ENCODE results near the gene CNN2.
A peak's percentile ranks its signal among the peaks of the same experiment; 100 is the strongest.

The CNN2 gene

DNA sequence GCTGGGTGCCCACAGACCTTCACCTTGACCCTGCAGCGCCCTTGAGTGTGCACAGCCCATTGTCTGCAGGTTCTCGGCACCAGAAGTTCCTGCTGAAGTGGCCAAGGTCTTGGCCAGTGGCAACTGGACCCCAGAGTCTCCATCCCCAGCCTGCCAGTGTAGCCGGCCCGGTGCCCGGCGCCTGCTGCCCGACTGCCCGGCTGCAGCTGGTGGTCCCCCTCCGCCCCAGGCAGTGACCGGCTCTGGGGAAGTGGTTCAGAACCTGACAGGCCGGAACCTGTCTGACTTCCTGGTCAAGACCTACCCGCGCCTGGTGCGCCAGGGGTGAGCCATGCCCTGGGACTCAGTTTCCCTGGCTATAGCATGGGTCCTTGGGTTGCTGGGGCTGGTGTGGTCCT, 28.6 kb downstream of the CNN2 start:
- TF ChIP-seq, protein P1, sequence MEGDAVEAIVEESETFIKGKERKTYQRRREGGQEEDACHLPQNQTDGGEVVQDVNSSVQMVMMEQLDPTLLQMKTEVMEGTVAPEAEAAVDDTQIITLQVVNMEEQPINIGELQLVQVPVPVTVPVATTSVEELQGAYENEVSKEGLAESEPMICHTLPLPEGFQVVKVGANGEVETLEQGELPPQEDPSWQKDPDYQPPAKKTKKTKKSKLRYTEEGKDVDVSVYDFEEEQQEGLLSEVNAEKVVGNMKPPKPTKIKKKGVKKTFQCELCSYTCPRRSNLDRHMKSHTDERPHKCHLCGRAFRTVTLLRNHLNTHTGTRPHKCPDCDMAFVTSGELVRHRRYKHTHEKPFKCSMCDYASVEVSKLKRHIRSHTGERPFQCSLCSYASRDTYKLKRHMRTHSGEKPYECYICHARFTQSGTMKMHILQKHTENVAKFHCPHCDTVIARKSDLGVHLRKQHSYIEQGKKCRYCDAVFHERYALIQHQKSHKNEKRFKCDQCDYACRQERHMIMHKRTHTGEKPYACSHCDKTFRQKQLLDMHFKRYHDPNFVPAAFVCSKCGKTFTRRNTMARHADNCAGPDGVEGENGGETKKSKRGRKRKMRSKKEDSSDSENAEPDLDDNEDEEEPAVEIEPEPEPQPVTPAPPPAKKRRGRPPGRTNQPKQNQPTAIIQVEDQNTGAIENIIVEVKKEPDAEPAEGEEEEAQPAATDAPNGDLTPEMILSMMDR (IDR thresholded peaks at IDR 0.05; ENCODE audit: low read depth, low read length): no peak
- DNase-seq: no peak
- H3K27me3 ChIP-seq: no peaks in the 10 kb centered on the region
- no peaks in the 10 kb centered on the region for H3K36me3 ChIP-seq
- no peaks in the 10 kb centered on the region for H3K4me1 ChIP-seq
- H3K9me3 ChIP-seq: peaks cover 23% of the 10 kb centered on the region
- H3K4me3 ChIP-seq (ENCODE audit: low read depth, low read length): no peak overlapping the region

DNA sequence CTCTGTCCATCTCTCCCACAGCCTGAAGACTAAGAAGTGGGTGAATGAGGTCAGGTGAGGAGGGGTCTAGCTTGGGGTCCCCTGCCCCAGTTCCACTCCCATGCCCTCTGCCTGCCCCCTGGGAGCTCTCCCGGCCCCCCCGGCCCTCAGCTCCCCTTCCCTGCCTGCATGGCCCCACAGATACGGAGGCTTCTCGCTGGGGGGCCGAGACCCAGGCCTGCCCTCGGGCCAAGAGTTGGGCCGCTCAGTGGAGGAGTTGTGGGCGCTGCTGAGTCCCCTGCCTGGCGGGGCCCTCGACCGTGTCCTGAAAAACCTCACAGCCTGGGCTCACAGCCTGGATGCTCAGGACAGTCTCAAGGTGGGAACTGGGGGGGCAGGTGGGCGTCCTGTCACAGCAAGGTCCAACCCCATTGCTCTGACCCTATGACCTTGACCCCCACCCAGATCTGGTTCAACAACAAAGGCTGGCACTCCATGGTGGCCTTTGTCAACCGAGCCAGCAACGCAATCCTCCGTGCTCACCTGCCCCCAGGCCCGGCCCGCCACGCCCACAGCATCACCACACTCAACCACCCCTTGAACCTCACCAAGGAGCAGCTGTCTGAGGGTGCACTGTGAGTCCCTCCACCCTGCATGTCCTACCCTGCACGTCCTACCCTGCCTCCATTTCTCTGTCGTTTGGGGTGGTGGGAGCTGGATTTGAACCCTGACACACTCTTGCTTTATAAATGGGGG, 29.6 kb downstream of the CNN2 start:
- Histone ChIP-seq H3K36me3 (no peaks in the 10 kb centered on the region), H3K4me1 (no peaks in the 10 kb centered on the region), H3K27me3 (no peaks in the 10 kb centered on the region), H3K9me3 (peaks cover 27% of the 10 kb centered on the region), H3K4me3 (ENCODE audit: low read depth, low read length) (no peak overlapping the region)
- TF ChIP-seq, protein P1 (IDR thresholded peaks at IDR 0.05; ENCODE audit: low read depth, low read length): no peak
- DNase-seq: no peak

DNA sequence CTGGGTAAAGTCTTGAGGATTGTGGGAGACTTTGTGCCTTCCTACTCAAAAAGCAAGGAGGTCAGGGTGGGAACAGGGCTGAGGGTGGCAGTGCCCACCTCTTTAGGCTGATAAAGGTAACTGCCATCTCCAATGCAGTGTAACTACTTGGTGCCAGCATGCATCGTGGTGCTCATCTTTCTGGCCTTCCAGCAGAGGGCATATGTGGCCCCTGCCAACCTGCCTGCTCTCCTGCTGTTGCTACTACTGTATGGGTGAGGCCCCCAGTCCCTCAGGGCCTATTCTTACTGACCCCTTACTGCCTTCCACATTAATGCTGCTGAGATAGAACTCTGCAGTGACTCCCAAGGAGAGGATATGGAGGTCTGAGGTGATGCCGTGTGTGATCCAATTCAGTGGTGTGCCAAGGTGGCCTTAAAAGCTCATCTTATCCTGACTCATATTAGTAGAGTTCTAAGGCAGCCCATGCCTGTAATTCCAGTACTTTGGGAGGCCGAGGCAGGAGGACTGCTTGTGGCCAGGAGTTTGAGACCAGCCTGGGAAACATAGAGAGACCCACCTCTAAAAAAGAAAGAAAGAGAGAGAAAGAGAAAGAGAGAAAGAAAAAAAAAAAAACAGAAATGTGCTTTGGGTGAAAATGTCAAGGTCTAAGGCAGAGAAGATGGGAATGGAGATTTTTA, 30.9 kb downstream of the CNN2 start:
- H3K9me3 ChIP-seq: peaks cover 27% of the 10 kb centered on the region
- H3K36me3 ChIP-seq: no peaks in the 10 kb centered on the region
- no peaks in the 10 kb centered on the region for H3K27me3 ChIP-seq
- TF ChIP-seq, protein P1 (IDR thresholded peaks at IDR 0.05; ENCODE audit: low read depth, low read length): peak; percentile 16; the same call in 1 of the 2 replicates
- no peaks in the 10 kb centered on the region for H3K4me1 ChIP-seq
- DNase-seq: no peak
- H3K4me3 ChIP-seq (ENCODE audit: low read depth, low read length): no peak overlapping the region

DNA sequence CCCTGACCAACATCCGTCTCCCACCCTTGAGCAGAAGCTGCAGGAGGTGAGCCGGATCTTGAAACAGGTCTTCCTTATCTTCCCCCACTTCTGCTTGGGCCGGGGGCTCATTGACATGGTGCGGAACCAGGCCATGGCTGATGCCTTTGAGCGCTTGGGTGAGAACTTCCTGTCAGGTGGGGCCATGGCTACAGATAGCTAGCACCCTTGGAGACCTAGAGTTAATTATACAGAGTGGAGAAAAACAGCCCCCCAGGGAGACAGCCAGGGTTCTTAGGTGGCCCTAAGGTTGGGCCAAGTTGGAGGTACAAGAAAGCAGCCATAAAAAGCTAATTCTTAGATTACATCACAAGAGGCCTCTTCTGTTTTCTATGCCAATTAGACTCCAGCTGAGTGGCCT, 31.7 kb downstream of the CNN2 start:
- H3K27me3 ChIP-seq: no peaks in the 10 kb centered on the region
- TF ChIP-seq, protein P1 (IDR thresholded peaks at IDR 0.05; ENCODE audit: low read depth, low read length): no peak

DNA sequence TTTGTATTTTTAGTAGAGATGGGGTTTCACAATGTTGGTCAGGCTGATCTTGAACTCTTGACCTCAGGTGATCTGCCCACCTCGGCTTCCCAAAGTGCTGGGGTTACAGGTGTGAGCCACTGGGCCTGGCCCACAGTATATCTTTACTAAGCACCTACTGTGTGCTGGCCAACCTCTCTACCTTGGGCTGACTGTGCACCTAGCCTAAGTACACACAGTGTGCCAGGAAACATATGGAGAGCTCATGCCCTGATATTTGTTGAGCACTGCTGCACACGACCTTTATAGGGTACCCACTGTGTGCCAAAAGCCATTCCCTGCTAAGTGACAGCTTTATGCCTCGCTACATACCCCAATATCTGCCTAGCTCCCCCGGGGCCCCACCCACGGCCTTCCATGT, 34.3 kb downstream of the CNN2 start:
- no peak overlapping the region for H3K4me3 ChIP-seq (ENCODE audit: low read depth, low read length)
- no peak for DNase-seq
- H3K9me3 ChIP-seq: peaks cover 29% of the 10 kb centered on the region
- H3K36me3 ChIP-seq: no peaks in the 10 kb centered on the region
- H3K27me3 ChIP-seq: peaks cover 8% of the 10 kb centered on the region; the same call in 1 of the 2 replicates
- H3K4me1 ChIP-seq: no peaks in the 10 kb centered on the region
- TF ChIP-seq, protein P1 (IDR thresholded peaks at IDR 0.05; ENCODE audit: low read depth, low read length): no peak

More for the DNA sequence above, 31.7 kb downstream of the CNN2 start:
- H3K36me3 ChIP-seq: no peaks in the 10 kb centered on the region
- no peak overlapping the region for H3K4me3 ChIP-seq (ENCODE audit: low read depth, low read length)
- peaks cover 27% of the 10 kb centered on the region for H3K9me3 ChIP-seq
- DNase-seq: no peak
- no peaks in the 10 kb centered on the region for H3K4me1 ChIP-seq

DNA sequence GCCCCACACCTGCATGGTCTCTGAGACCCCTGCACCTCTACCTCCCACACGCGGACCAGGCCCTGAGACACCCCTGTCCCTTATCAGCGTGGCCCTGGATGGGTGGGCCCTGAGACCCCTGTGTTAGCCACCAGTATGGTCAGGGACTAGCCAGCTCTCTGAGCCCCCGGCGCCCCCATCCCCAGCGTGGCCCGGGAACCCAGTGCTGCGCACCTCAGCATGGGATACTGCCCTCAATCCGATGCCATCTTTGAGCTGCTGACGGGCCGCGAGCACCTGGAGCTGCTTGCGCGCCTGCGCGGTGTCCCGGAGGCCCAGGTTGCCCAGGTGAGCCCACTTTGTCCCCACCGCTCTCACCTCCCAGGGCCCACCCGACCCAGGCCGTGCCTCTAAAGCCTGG, 35.6 kb downstream of the CNN2 start:
- H3K36me3 ChIP-seq: no peaks in the 10 kb centered on the region
- H3K27me3 ChIP-seq: peaks cover 18% of the 10 kb centered on the region
- TF ChIP-seq, protein P1 (IDR thresholded peaks at IDR 0.05; ENCODE audit: low read depth, low read length): no peak
- DNase-seq: peak; percentile 8
- H3K9me3 ChIP-seq: peaks cover 22% of the 10 kb centered on the region
- no peaks in the 10 kb centered on the region for H3K4me1 ChIP-seq
- no peak overlapping the region for H3K4me3 ChIP-seq (ENCODE audit: low read depth, low read length)
